Activated effector memory CD4-positive, alpha-beta T cell treated with anti-CD3 and anti-CD28 coated beads, Interleukin-2, amount 50 U/mL, for 16 hours (primary cell): Measurements from ENCODE around the gene NKX1-1.
"Not testable (repeated sequence)": the region's sequence is repeated elsewhere in the genome, so short reads cannot be mapped to it uniquely, and the experiment has no call there.

Experiments used
- DNase-seq: peaks from one replicate; pipeline ENCODE4 v3.0.0-alpha.2; 2020

Gene NKX1-1

DNA sequence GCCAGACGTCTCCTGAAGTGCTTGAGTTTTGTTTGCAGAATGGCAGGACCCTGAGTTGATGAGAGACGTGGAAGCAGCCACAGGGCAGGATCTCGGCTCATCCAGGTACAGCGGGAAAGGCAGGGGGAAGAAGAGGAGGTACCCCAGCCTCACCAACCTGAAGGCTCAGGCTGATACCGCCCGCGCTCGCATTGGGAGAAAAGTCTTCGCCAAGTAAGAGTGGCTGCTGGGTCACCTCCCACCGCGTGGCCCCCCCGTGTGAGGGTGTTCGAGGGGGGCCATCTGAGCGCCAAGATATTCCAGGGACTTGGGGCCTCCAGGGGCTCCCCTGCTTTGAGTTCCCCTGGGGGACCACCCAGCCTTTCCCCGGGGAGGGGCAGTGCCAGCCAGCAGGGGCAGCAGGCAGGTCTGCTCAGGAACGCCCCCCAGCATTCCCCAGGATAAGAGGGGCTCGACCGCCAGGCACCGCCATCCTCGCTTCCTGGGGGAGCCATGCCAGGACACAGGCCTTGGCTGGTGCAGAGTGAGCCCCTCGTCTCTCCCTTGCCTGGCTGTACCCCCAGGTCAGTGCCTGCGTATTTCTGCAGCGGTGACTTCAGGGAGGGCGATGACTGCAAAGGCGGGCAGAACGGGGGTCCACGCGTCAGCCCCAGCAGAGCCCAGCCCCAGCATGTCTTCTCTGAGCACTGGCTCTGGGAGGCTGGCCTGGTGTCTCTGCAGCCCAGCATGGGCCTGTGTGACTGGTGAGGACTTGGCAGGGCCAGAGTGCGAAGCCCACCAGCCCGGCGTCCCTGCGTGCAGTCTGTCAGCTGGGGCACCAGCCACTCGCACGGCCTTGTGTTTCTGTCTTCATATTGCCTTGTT, 22.3 kb downstream of the NKX1-1 start:
- no peak for DNase-seq

DNA sequence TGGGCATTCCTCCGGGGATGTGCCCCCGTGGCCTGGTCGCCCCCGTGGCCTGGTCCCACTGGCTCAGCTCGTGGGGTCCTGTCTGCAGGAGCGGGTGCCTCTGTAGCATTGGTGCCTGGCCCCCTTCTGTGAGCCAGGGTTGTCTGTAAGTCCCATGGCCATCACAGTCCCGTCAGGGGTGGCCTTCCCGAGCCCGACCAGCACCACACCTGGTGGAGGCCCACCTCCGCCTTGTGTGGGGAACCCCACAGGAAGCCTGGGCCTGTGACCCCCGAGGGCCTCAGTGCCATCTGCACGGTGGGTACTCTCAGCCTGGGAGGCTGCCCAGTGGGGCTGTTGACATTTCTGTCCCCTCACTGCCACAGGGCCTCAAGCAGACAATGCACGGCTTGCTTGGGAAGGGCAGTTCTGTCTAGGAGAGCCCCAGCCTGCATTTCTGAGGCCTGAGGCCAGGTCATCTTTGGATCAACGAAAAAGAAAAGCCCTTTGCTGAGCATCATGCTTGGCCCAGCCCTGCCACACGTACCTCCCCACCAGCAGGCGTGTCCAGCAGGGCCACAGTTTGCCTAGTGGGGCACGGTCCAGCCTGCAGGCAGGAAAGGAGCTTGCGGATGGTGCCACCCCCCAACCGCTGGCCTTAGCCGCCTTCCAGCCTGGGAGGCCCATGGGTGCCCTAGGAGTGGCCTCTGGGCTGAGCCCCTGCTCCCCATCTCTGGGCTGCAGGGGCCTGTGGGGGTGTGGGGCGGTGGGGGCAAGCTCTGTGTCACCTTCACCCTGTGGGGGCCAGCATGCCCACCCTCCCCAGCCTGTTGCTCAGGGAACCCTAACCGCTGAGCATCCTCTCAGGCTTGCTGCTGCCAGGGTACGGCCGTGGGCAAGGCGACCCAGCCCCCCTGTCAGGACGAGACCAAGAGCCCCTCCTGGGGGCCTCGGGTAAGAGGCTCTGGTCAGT, 23.2 kb downstream of the NKX1-1 start:
- DNase-seq, result no peak

DNA sequence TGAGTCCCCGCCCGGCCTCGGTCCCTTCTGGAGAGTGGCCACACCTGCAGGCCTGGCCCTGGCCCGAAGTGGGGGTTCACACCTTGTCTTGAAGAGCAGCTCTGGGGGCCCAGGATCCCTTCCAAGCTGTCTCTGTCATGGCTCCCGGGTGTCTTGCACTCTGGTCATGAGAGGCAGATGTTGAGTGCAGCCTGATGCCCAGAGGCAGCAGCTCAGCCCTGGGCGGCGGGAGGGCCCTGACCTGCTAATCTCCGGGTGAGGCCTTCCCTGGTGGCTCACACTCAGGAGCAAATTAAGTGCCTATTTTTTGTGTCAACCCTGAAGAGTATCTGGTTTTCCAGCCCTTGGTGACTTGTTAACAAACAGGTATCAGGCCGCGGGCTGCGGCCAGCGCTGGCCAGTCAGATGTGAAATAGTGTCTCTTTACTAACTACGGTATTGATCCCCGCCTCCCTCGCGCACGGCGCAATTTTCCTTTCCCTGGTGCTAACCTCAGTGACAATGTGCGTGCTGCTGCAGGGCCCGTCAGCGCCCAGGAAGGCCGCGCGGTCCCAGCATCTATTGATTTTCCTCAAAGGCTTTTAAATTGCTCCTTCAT, 24.2 kb downstream of the NKX1-1 start:
- DNase-seq, result no peak

DNA sequence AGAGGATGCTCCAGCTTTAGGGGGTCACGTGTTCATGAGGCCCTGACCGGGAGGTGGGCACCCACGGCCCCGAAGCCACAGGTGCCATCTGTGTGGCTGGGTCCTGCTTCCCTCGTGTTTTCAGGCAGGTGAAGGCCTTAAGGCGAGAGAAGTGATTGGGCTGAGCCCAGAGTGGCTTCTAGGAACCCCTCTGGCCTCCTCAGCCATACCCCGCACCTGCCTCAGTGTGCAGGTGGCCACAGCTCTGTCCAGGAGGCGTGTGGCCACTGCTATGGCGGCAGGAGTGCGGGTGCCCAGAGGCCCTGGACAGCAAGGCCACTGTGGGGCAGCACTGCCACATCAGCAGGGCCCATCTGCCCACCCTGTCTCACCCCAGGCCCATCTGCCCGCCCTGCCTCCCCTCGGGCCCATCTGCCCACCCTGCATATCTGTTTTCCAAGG, 25.0 kb downstream of the NKX1-1 start:
- DNase-seq, result no peak

DNA sequence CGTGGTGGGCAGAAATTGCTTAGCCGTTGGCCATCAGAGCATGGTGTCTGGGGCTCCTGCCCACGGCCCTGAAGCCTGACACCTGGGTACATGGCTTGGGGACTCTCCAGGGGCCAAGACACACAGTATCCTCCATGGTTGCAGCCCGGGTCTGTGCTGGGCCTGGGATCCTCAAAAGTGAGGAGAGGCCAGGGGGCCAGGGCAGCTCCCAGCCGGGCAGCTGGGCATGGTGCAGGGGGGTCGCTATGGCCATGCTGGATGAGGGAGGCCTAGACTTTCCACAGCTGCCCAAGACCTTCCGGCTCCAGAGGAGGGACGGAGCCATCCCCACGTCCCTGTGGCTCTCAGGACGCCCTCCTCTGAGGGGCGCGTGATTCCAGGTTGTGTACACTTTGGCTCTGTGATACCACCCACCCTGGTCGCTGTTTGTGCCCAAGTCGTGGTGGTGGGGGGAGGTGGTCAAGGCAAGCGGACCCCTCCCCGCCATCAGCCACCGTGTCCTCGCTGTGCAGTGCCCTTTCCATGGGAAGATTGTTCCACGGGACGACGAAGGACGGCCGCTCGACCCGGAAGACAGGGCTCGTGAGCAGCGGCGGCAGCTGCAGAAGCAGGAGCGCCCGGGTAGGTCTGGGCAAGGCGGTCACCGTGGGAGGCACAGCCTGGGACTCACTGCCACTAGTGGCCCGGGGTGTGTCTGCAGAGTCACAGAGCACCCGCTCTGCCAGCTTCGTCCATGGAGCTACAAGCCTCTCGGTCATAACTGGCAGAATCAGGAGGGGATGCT, 25.7 kb downstream of the NKX1-1 start:
- DNase-seq, result no peak

DNA sequence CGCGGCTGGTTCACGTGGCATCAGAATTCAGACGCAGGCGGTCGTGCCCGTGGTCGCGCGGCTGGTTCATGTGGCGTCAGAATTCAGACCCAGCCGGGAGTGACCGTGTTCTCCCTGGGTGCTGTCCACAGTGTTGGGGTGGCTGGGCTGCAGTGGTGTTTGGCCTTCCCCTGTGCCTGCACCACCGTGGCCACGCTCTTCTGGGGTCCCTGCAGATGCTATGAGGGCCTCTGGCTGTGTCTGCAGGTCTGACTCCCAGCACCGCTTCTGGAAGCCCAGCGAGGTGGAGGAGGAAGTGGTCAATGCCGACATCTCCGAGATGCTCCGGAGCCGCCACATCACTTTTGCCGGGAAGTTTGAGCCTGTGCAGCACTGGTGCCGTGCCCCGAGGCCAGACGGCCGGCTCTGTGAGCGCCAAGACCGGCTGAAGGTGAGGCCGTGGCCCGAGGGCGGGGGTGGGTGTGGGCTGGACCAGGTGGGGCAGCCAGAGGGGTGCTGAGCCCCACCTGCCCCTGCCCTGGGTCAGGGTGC, 26.4 kb downstream of the NKX1-1 start:
- DNase-seq, result no peak

DNA sequence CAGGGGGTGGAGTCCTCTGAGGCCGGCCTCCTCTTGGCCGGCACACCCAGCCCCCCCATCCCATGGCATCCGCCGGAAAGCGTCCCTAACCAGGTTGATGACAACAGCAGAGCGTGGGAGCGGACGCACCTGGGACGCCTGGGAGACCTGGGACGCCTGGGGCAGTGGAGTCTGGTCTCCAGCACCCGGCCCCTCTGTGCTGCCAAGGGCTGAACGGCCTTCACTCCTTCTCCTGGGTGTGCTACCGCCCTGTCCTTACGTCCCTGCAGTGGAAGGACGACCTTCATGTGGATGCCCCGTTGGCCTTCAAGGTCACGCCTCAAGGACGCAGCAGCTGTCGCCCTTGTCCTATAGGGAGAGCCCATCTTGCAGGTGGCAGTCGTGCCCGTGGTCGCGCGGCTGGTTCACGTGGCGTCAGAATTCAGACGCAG, 26.9 kb downstream of the NKX1-1 start:
- DNase-seq, result no peak

DNA sequence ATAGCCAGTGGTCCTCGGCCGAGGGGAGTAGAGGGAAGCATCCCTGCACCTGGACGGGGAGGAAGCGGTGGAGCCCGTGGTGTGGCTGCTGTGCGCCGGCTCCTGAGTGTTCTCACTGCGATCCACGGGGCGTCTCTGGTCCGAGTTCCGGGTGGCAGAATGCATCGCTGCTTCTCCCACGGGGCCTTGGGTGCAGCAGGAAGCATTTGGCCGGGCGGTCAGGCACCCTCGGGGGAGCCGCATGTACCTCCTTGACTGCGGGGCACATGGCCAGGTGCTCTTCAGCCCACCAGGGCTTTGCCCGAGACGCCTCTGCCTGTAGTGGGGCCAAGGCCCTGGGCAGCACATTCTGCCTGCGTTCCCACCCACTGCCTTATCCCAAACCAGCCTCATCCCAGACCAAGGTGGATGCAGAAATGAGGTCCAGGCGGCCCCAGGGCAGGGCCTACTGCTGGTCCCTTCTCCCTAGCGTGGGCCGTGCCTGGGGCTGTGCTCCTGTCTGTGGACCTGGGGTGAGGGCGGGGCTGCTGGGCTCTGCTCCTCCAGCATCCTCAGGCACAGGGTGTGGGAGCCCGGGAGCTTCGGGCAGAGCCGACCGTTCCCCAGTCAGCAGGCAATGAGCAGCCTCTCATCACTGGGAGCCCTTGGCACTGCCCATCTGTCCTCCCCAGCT, 27.5 kb downstream of the NKX1-1 start:
- no peak for DNase-seq

DNA sequence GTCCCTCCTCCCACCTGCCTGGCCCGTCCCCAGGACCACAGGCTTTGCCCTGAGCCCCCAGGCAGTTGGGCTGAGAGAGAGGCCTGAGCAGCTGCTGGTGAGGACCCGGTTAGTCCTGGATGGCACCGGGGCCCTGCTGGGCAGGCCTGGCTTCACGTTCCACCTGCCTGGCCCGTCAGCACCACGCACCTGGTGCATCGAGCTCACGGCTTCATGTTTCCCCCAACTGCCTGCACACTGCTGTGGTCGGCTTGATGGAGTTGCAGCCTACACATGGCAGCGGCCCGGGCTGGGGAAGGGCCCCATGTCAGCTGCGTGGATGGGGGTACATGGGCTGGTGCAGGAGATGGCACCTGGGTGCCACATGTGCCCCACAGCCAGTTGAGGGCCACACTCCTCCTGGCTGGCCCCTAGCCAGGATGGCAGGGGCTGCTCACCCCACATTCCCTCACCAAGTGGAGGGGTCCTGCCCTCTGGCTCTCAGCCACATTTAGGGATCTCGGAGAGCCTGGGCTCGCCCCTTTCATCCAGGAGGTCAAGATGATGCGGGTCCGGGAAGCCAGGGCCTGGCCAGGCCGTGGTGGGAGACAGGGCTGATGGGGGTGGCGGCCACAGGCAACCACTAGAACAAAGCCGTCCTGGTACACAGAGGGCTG, 28.5 kb downstream of the NKX1-1 start:
- DNase-seq, result no peak

DNA sequence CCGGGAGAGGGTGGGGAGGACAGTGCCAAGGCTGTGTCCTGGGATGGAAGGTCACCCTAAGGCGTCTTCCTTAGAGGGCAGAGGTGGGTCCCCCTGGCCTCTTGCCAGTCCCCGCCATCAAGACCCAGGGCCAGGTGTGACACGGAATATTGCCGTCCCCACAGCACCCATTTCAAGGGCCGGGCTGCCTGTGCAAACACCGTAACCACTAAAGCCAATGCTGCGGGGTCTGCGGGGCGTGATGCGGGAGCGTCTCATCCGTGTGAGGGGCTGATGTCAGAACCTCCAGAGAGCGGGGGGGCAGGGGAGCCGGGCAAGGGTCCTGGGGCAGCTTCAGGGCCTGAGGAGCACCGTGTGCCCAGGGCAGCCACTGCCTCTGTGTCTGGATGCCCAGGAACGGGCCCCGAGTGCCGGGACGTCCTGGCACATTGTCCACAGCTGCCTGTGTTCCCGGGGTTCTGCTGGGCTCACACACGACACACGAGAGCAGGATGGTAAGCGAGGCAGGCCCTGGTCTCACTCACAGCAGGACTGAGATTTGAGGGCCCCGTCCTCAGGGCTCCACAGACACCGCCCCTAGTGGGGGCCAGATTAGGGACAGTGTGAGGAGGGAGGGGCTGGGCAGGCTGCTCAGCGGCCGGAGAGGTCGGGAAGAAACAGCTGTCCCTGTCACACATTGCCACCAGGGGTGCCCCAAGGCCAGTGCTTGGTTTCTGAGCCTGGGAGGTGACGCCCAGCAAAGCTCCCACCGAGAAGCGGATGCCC, 29.2 kb downstream of the NKX1-1 start:
- no peak for DNase-seq

DNA sequence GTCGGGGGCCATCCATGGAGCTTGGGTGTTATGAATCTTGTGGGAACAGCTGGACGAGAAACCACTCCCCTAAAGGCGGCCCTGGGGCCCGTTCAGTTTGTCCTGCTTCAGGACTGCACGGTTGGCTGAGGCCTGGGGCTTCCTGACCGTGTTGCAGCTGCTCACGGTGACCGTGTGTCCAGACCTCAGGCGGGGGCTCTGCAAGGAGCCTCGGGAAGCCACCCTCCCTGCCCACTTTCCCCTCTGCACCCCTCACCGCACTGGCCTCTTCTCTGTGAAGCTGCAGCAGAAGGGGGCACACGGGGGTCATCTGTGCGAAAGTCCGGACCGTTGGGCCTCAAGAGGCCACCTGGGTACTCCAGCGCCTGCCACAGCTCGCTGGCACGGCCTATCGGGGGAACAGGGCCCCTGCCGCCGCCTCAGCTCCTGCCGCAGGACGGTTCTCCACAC, 29.8 kb downstream of the NKX1-1 start:
- DNase-seq, result no peak

DNA sequence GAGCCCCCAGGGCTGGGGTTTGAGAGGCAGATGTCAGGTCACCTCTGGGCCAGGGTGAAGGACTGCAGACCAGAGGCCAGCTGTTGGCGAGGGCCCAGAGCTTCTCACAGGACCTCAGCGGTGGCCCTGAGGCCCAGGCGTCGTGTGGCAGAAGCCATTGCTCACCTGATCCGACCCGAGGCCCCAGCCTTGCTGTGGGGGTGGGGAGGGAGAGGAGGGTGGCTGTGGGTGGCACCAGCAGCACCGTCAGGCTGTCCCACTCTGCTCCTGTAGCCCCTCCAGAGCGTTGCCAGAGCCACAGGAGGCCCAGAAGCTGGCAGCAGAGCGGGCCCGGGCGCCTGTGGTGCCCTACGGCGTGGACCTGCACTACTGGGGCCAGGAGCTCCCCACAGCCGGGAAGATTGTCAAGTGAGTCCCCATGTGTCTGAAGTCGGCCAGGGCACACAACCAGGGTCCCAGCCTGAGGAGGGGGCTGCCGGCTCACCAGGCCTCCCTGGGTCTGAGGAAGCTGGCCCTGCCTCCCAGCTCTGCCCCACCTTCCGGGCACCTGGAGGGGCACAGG, 30.4 kb downstream of the NKX1-1 start:
- no peak for DNase-seq

DNA sequence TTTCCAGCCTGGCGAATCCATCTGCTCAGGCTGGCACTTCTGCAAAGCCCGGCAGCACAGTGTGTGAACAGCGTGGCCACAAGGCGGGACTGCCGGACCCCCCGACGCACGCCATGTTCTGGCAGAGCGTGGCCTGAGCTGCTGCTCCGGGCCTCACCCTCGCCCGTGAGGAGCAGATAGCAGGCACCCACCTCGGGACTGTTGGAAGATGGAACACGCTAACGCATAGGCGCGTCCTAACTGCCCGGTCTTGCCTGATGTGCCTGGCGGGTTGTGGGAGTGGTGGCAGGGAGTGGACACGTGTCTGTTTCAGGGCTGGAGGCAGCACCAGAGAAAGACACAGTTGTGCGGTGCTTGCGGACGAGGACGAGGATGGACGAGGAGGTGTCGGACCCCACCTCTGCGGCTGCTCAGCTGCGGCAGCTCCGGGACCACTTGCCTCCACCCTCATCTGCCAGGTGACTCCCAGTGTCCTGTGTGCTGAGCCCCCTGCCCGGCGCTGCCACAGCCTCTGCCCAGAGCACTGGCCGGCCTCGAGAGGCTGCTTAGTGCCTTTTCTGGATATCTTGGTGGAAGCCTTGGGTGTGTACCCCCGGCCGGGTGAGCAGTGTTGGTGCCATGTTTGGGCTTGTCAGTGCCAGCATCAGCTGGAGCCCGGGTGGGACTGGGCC, 31.1 kb downstream of the NKX1-1 start:
- no peak for DNase-seq

DNA sequence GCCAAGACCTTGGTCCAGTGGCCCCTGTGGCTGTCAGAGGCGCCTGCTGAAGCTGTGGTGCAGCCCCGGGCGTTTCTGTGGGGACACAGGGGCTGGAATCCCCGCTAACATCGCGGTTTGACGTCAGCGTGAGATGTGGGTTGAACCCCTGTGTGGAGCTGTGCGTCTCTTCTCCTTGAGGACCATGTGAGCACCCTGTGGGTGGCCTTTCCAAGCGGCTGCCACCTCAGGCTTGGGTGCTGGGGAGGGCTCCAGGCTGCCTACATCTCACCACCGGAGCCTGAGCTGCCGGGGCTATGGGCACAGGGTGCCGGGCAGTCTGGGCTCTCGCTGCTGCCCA, 31.6 kb downstream of the NKX1-1 start:
- no peak for DNase-seq

DNA sequence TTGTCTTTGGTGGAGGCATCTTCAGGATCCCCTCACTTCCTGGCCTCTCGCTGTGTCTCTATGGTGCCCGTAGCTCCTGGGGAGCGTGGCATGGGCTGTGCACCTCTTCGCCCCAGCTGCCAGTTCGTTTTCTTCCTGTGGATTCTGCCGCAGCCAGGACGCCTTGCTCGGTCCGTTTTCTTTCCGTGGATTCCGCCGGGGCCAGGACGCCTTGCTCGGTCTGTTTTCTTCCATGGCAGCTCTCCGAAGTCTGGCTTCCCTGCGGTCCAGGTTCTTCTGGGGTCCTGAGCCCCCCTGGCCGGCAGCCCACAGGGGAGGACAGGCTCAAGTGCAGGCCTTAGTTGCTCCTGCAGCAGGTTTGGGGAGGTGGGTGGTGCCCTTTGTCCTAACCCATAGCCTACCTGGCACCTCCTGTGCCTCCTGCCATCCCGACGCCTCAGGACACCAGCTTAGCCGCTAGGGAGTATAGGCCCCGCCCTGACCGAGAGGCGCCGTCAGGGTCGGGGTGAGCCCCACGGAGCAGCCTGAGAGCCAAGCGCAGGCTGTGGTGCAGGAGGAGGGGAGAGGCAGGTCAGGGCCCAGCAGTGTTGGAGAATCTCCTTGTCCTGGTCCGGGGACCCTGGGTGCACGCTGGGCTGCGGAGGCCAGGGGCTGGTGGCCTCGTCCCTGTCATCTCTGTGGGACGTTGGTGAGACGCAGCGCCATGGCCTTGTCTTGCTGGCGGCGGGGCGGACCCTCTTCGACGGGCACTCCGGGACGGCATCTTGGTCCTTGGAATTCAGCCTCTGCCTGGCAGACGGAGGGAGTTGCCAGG, 32.1 kb downstream of the NKX1-1 start:
- DNase-seq, result no peak

DNA sequence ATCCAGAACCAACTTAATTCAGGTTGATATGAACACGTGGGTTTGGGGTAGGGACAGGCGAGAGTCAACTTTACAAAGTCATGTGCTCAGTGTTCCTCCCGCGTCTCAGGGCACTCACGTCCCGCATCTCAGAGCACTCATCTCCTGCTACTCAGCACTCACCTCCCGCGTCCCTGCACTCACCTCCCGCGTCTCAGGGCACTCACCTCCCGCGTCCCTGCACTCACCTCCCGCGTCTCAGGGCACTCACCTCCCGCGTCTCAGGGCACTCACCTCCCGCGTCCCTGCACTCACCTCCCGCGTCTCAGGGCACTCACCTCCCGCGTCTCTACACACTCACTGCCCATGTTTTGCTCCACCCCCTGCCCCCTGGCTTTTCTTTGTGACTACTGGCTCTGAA, 33.7 kb downstream of the NKX1-1 start:
- DNase-seq, result not testable (repeated sequence)

DNA sequence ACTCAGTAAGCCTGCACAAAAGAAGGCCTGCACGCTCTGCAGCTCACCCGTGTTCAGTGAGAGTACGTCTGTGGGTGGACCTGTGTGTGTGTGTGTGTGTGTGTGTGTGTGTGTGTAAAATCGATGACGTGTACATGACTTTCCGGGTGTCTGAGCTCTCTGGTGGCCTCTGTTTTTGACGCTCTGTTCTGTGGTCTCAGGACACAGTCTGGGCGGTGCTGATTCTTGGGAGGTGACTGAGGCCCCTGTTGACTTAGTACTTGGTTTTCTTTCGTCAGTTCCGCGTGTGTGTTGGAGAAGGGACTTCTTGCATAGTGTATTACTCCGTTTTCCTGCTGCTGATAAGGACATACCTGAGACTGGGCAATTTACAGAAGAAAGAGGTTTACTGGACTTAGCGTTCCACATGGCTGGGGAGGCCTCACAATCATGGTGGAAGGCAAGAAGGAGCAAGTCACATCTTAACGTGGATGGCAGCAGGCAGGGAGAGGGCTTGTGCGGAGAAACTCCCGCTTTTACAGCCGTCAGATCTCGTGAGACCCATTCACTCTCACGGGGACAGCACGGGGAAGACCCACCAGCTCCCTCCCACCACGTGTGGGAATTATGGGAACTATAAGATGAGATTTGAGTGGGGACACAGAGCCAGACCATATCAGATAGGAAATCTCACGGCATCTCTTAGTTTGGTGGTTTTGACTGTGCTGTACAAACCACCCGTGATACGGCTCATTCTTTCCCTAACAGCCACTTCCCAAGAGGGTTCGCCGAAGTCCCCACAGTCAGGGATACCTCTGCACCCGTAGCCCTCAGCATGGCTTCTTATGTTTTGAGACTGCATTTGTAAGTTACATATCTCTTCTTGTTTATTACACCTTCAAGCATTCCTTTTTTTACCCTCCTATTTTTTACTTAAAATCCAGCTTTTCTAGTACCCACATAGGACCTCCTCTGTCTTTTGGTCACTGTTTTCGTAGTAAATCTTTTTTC, 34.8 kb downstream of the NKX1-1 start:
- no peak for DNase-seq
